IPS-18a (cell line): ENCODE data around the gene FUT2.
"Not testable (repeated sequence)": the region's sequence is repeated elsewhere in the genome, so short reads cannot be mapped to it uniquely, and the experiment has no call there.

Source experiments
- H3K27ac ChIP-seq: one replicate; pipeline ENCODE4 v1.5.1; 2013; ENCODE audit warnings: low read length
- H3K27me3 ChIP-seq: one replicate; pipeline ENCODE4 v1.6.1; 2013; ENCODE audit warnings: mild to moderate bottlenecking, low read length; ENCODE audit not compliant: control insufficient read depth, insufficient read depth
- H3K36me3 ChIP-seq: one replicate; pipeline ENCODE4 v1.6.1; 2013; ENCODE audit warnings: low read depth, low read length; ENCODE audit not compliant: control insufficient read depth
- H3K4me1 ChIP-seq: one replicate; pipeline ENCODE4 v1.6.1; 2013; ENCODE audit warnings: low read depth, low read length; ENCODE audit not compliant: control insufficient read depth
- H3K4me3 ChIP-seq: one replicate; pipeline ENCODE4 v1.5.1; 2013; ENCODE audit warnings: low read length
- H3K9ac ChIP-seq: one replicate; pipeline ENCODE4 v1.6.1; 2013; ENCODE audit warnings: mild to moderate bottlenecking, low read length, moderate library complexity
- H3K9me3 ChIP-seq: one replicate; pipeline ENCODE4 v1.6.1; 2013; ENCODE audit warnings: low read depth, low read length; ENCODE audit not compliant: control insufficient read depth

FUT2 gene

DNA sequence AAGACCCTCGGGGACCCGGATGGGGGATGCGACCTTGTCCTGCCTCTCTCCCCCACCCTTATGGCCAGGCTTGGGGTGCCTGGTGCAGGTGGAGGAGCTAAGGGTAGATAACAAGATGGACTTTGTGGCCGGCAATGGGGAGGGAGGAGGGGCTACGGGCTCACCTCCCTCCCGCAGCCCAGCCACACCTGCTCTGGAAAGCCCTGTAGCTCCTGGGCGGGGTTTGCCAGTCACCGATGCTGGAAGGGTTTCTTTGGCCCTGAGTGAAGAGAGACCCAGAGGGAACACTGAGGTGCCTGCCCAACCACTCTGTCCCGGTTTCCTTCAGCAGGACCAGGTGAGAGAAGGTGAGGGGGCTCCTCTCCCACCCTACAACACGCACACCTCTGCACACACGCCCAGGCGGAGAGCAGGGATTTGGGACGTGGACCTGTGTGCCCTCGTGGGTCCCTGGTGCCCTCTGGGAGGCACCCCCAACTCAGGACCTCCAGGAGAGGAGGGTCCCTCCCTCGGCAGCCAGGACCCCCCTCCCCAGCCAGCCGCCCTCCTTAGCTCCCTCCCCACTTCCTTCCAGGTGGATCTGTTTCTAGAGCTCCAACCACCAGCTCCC, at the start of gene FUT2:
TSS of gene FUT2 (plus strand) at position 229 of the 610 bp plus-strand sequence. CDS start 6,986 bp downstream, outside the sequence.
- no peaks in the 10 kb centered on the region for H3K4me1 ChIP-seq
- peaks cover 7% of the 10 kb centered on the region for H3K27me3 ChIP-seq
- H3K4me3 ChIP-seq = peak within 1 kb of the TSS; percentile 84
- H3K9me3 ChIP-seq = no peaks in the 10 kb centered on the region
- peak within 1 kb of the TSS; percentile 41 for H3K9ac ChIP-seq
- no peaks in the 10 kb centered on the region for H3K36me3 ChIP-seq
- H3K27ac ChIP-seq = peak within 1 kb of the TSS; percentile 18

GRCh38 chr19:48646001-48646721, 49.6 kb upstream of the FUT2 start, which contains the start of gene CA11:
Gene CA11 (minus strand): TSS chr19:48646187. CDS start chr19:48645632, 555 bp downstream.
- H3K4me1 ChIP-seq = peaks cover 6% of the 10 kb centered on the region

GRCh38 chr19:48646722-48647216, 49.0 kb upstream of the FUT2 start:
- Histone ChIP-seq H3K9ac (no peak overlapping the region), H3K4me1 (peaks cover 6% of the 10 kb centered on the region), H3K27ac (no peak overlapping the region), H3K27me3 (no peaks in the 10 kb centered on the region), H3K9me3 (no peaks in the 10 kb centered on the region), H3K36me3 (peaks cover 3% of the 10 kb centered on the region), H3K4me3 (peak overlapping the region; percentile 76)

More at GRCh38 chr19:48646001-48646721, 49.6 kb upstream of the FUT2 start, which contains the start of gene CA11:
- Histone ChIP-seq H3K27ac (peak within 1 kb of the TSS; percentile 80), H3K27me3 (no peaks in the 10 kb centered on the region), H3K4me3 (peak within 1 kb of the TSS; percentile 76), H3K9me3 (no peaks in the 10 kb centered on the region), H3K36me3 (peaks cover 3% of the 10 kb centered on the region), H3K9ac (peak within 1 kb of the TSS; percentile 65)

DNA sequence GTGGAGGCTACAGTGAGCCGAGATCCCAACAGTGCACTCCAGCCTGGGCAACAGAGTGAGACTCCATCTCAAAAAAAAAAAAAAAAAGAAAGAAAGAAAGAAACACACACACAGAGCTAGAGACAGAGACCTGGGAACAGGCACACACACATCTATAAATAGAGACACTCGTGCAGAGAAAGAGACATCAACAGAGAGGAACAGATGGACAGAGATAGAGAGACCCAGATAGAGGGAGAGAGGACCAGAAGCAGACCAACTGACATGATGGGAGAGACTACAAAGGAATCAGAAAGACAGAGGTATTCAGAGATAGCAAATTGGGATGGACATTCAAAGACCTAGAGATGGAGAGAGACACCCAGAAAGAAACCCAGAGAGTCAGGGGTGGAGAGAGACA, 47.6 kb upstream of the FUT2 start:
- Histone ChIP-seq H3K4me1 (peaks cover 6% of the 10 kb centered on the region), H3K9me3 (no peaks in the 10 kb centered on the region), H3K36me3 (no peaks in the 10 kb centered on the region), H3K27ac (no peak overlapping the region), H3K27me3 (no peaks in the 10 kb centered on the region), H3K4me3 (no peak overlapping the region), H3K9ac (no peak overlapping the region)

DNA sequence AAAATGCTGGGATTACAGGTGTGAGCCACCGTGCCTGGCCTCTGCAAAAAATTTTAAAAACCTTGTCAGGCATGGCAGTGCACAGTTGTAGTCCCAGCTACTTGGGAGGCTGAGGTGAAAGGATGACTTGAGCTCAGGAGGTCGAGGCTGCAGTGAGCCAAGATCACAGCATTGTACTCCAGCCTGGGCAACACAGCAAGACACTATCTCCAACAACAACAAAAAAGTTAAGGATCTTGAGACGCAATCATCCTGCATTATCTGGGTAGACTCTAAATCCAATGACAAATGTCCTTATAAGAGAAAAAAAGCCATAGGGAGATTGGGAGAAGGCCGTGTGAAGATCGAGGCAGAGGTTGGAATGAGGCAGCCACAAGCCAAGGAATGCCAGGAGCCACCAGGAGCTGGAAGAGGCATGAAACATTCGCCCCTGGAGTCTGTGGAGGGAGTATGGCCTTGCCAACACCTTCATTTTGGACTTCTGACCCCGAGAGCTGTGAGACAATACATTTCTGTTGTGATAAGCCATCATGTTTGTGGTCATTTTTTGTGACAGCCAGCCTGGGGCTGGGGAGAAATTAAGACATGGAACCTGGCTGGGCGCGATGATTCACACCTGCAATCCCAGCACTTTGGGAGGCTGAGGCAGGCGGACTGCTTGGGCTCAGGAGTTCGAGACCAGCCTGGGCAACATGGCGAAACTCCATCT, 44.6 kb upstream of the FUT2 start:
- H3K4me1 ChIP-seq = no peaks in the 10 kb centered on the region
- H3K36me3 ChIP-seq = no peaks in the 10 kb centered on the region
- H3K9me3 ChIP-seq = no peaks in the 10 kb centered on the region
- H3K9ac ChIP-seq = no peak overlapping the region
- no peak overlapping the region for H3K27ac ChIP-seq
- H3K4me3 ChIP-seq = no peak overlapping the region
- no peaks in the 10 kb centered on the region for H3K27me3 ChIP-seq

DNA sequence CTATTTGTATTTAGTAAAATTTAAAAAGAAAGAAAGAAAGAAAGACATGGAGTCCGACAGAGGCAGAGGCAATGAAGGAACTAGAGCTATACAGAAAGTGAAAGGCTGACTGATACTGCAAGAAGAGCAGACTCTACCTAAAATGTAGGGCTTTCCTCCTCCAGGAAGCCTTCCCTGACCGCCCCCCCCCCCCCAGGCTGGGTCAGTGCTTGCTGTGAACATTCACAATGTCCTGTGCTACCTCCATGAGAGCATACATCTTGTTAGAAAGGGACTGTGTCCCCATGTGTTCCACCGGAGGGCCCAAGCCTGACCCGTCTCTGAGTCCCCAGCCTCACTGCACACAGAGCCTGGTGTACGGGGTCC, 44.1 kb upstream of the FUT2 start:
- H3K9ac ChIP-seq = no peak overlapping the region
- no peaks in the 10 kb centered on the region for H3K4me1 ChIP-seq
- no peaks in the 10 kb centered on the region for H3K9me3 ChIP-seq
- no peak overlapping the region for H3K4me3 ChIP-seq
- no peaks in the 10 kb centered on the region for H3K36me3 ChIP-seq
- no peak overlapping the region for H3K27ac ChIP-seq
- no peaks in the 10 kb centered on the region for H3K27me3 ChIP-seq

DNA sequence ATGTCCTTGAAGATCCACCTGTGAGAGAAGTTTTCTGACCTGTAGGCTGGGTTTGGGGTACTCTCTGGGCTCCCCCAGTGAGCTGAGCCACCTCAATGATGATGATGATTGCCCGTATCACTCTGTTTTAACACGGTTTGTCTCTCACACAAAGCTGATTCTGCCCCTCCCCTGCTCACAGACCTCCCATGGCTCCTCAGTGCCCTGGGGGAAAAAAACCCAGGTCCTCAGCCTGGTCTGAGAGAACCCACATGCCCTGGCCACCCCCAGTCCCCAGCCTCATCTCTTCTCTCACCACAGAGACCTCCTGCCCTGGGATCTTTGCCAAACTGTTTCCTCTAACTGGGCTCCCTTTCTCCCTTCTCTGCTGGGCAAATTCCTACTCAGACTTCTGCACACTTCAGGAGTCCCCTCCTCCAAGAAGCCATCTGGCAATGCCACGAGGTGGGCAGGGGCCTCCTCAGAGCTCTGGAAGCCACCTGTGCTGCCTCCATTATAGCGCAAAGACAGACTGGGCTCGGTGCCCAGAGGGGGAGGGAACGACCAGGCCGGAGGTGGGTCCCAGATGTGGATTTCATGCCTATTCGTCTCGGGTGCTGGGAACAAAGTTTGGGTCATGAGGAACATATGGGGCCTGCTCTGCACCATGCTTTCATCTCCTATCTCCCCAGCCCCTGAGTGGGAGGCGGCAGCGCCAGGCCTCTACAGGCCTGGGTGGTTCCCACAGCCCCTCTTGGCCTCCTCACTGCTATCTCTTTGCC, 41.3 kb upstream of the FUT2 start:
- H3K9ac ChIP-seq = no peak overlapping the region
- no peaks in the 10 kb centered on the region for H3K9me3 ChIP-seq
- H3K4me1 ChIP-seq = peaks cover 4% of the 10 kb centered on the region
- no peaks in the 10 kb centered on the region for H3K36me3 ChIP-seq
- no peak overlapping the region for H3K4me3 ChIP-seq
- no peaks in the 10 kb centered on the region for H3K27me3 ChIP-seq
- H3K27ac ChIP-seq = no peak overlapping the region

GRCh38 chr19:48656840-48657474, 38.8 kb upstream of the FUT2 start:
- Histone ChIP-seq H3K9ac (no peak overlapping the region), H3K27me3 (no peaks in the 10 kb centered on the region), H3K4me1 (peaks cover 4% of the 10 kb centered on the region), H3K4me3 (no peak overlapping the region), H3K27ac (no peak overlapping the region), H3K9me3 (no peaks in the 10 kb centered on the region), H3K36me3 (no peaks in the 10 kb centered on the region)

GRCh38 chr19:48657828-48658227, 37.9 kb upstream of the FUT2 start:
- not testable (repeated sequence) for H3K9me3 ChIP-seq, H3K9ac ChIP-seq, H3K4me3 ChIP-seq, H3K27ac ChIP-seq, H3K27me3 ChIP-seq, H3K36me3 ChIP-seq, H3K4me1 ChIP-seq

DNA sequence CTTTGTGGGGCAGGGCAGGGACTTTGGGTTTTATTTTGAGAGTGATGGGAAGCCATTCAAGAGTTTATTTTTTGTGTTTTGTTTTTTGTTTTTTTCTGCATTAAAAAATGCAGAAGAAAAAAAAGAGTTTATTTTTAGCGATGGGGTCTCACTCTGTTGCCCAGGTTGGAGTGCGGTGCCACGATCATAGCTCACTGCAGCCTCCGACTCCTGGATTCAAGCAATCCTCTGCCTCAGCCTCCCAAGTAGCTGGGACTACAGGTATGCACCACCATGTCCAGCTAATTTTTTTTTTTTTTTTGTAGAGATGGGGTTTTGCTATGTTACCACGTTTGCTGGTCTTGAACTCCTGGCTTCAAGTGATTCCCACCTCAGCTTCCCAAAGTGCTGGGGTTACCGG, 37.3 kb upstream of the FUT2 start:
- Histone ChIP-seq H3K27me3 (no peaks in the 10 kb centered on the region), H3K4me3 (no peak overlapping the region), H3K9ac (no peak overlapping the region), H3K36me3 (no peaks in the 10 kb centered on the region), H3K4me1 (peaks cover 4% of the 10 kb centered on the region), H3K27ac (no peak overlapping the region), H3K9me3 (no peaks in the 10 kb centered on the region)

- H3K9ac ChIP-seq = no peak overlapping the region
- H3K27ac ChIP-seq = no peak overlapping the region
- peaks cover 4% of the 10 kb centered on the region for H3K4me1 ChIP-seq
- no peaks in the 10 kb centered on the region for H3K36me3 ChIP-seq
- no peaks in the 10 kb centered on the region for H3K9me3 ChIP-seq
- H3K27me3 ChIP-seq = no peaks in the 10 kb centered on the region
- no peak overlapping the region for H3K4me3 ChIP-seq
These were observed 36.0 kb upstream of the FUT2 start for GRCh38 chr19:48659768-48660167.
